Posterior vena cava (tissue), 2 donors: ENCODE measurements around the gene FLOT1. TPM values are rescaled to one million over a fixed set of nuclear protein-coding genes. Genes with fewer than 3 reads are reported as not detected.

Experiments
- DNase-seq: peaks from one replicate; pipeline ENCODE4 v3.0.0-alpha.2; 2020; ENCODE audit warnings: low spot score
- intact Hi-C, 2 donors: fragments of 100-400 bp; cut with DNase I; formaldehyde crosslinking; loops; one replicate each; pipeline versions ENCODE4 v1.14.1 to v1.14.2; 2022 to 2023
- total RNA-seq, 2 donors: library from RNA; stranded (reverse); fragmentation: NEBNext Ultra II Directional; extraction: Animal tissue kit (Norgen Biotek cat#: 25700); gene quantifications; one replicate each; pipeline ENCODE4 v1.2.1, GENCODE V29; 2021
- donor health status: DM: yes; HTN: yes; CAD: no.
- donor health status: DM: yes; HTN: yes; CAD: no.

Gene FLOT1
- total RNA-seq, 2 donors from 2014 or later, result 150 to 167 TPM

- peak; percentile 45 for DNase-seq
- intact Hi-C loops, result loop anchor here in 1 of 2 donors (2.0 kb wide), 1 partner anchor 32 kb away; the partner anchor contains the start of gene TUBB
Measured at GRCh38 chr6:30689022-30689865, 53.2 kb downstream of the FLOT1 start.

GRCh38 chr6:30688569-30688968 lies 53.9 kb downstream of the FLOT1 start:
- peak; percentile 71 for DNase-seq
- intact Hi-C loops, result loop anchor here in 1 of 2 donors (2.0 kb wide), 1 partner anchor 32 kb away; the partner anchor contains the start of gene TUBB

DNA sequence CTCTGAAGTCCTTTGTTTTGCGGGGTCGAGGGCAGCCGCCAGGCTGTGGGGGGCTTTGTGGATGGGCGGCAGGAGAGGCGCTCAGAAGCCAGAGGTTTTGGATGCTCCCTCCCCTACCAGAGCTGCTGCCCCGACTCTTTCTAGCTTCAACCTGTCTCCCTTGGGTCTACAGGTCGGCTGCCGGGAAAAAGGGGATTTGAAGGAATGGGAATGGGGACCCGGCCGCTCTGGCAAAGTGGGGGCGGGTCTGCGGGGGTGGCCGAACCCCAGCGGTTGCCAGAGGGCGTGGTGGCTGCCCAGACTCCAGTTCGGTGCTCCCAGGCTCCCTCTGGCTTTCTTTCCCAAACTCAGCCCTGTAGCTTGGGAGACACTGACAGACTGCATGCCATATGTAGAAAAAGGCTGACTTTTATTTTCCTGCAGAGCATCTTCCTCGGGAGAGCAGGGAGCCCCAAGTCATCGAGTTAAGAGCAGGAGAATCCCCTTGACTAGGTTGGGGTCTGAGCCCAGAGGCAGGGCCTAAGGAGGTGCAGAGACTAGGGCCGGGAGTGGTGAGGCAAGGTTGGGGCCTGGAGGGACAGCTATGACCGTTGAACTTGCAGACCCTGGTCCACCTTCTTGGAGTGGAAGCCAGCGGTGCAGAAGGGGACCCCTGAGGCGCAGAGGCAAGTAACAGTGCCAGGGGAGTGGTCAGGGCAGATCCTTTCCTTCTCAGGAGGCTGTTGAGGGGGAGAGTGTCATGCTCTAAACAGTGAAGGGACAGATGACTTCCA lies 54.6 kb downstream of the FLOT1 start:
- peak; percentile 84 for DNase-seq
- intact Hi-C loops, result loop anchor here in 1 of 2 donors (2.0 kb wide), 1 partner anchor 33 kb away; the partner anchor contains the start of gene TUBB

DNA sequence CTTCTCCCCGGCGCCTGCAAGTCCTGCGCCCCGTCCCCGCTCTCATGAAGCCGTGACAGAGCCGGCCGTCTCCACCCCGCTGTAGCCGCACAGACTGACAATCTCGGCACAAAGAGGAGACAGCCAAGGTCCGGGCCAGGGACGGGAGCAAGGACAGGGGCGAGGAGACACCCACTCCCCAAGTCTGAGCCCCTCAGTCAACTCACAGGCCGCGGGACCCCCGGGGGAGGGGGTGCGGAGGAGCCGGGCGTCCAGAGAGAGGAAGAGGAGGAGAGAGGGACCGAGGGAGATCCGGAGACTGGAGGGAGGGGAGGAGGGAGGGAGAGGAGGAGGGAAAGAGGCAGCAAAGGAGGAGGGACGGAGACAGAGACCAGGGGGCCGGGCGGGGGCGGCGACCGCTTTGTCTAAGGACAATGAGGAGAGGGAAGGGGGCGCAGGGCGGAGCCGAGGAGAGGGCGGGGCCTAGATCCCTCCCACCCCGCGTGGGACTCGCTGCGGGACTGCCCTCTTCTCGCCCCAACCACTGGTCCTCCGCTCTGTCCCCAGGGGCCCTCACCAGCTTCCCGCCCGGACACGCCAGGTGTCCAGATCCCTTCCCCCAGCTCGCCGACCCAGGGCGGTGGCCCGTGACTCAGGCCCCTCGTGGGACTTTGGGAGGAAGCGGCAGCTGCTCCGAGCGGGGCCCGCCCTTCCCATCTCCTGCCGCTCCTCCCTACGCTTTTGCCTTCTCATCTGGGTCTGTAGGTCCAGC lies 55.4 kb downstream of the FLOT1 start:
- DNase-seq, result peak; percentile 99
- intact Hi-C loops, result no loop called here

GRCh38 chr6:30686009-30686907 lies 56.2 kb downstream of the FLOT1 start, which contains the start of gene PPP1R18:
Gene PPP1R18 (minus strand): TSS chr6:30686645. CDS start chr6:30686018, 627 bp downstream.
- DNase-seq, result peak; percentile 97
- intact Hi-C loops, result no loop called here

DNA sequence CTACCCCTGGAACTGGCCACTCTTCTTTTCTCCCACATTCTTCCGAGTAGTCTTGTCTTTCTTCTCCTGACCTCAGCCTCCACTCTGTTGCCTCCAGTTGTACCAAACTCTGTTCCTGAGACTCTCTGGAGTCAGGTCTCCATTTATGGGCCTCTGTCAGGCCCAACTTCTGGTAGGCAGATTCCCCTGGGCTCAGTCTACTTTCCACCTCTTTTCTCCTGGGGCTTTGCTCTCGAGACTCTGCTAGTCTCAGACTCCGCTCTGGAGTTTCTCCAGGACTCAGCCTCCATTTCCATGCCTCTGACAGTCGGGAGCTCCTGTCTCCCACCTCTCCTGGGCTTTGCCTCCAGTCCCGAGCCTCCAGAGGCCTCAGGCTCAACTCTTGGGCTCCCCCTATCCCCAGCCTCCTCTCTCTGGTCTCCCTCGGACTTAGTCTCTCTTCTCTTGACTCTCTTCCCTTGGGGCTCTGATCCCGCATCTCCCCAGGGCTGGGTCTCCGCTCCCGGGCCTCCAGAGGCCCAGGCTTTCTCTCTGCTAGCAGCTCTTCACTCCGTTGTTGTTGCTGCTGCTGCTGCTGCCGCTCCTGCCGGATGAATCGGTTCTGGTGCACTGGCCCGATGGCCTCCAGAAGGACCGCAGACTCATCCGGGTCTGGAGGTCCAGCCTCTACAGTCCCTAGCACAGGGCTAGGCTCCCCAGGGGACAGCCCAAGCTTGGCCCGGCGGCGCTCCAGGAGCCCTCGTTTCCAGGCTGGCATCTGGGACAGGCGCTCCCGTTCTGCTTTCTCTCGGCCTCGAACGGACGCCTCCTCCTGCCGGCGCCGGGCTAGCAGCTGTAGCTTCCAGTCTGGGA lies 57.1 kb downstream of the FLOT1 start:
- peak; percentile 80 for DNase-seq
- intact Hi-C loops, result no loop called here

- intact Hi-C loops, result no loop called here
- DNase-seq, result peak; percentile 88
Measured at GRCh38 chr6:30684386-30685156, 57.9 kb downstream of the FLOT1 start.

- peak; percentile 40 for DNase-seq
- intact Hi-C loops, result loop anchor here in 1 of 2 donors (2.0 kb wide), 1 partner anchor 39 kb away; no protein-coding TSS in a partner anchor
Measured at GRCh38 chr6:30683980-30684338, 58.5 kb downstream of the FLOT1 start.

DNA sequence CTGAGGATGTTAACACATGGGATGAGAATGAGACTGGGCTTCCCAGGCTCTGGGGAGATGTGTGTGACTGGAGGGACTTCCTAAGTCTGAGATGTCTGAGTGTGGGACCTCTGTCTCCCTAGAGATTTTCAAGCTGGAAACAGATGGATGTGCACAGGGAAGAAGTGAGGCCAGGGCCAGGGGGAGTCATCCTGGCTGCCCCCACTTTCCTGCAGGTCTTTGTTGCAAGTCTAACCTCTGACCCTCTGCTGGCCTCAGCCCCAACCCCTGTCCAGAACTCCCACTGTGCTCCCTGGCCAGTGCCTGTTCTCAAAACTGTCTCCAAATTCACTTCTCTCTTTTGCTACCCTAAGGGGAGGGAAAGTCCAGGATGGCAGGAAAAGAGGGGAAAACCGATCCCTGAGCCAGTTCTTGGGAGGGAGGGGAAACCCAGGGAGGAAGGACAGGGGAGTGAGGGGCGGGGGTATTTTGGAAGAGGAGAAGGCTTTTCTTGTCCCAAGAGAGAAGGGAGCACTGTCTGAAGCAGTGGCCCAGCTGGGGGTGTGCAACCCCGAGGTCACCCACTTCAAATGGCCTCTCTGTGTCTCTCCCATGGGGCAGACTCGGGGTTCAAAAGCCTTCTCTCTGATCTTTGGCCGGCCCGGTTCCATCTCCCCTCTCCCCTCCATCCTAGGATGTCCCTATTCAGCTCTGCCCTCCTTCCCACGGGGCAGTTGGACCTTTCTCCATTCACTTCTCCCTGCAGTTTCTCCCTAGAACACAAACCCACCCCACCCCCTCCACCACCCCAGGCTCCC lies 59.1 kb downstream of the FLOT1 start:
- no peak for DNase-seq
- intact Hi-C loops, result loop anchor here in 1 of 2 donors (2.0 kb wide), 1 partner anchor 39 kb away; no protein-coding TSS in a partner anchor

GRCh38 chr6:30682143-30683117 lies 60.1 kb downstream of the FLOT1 start:
- intact Hi-C loops, result loop anchor here in 1 of 2 donors (2.0 kb wide), 1 partner anchor 40 kb away; no protein-coding TSS in a partner anchor
- peak; percentile 96 for DNase-seq

DNA sequence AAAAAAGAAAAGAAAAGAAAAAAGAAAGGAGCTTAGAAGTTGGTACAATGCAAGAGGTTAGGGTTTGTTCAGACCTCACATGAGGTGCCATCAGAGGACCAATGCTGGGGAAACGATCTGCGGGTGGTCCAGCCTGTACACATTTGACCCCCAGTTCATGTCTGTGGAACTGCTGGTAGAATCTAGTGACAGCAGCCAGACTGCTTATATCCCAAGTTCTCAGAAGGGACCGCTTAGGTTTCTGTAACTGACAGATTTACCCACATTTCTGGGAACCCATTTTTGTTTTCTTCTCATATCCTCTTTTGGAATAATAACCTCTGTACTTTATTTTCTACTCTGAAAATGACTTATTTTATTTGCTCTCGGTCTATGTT lies 60.7 kb downstream of the FLOT1 start:
- intact Hi-C loops, result loop anchor here in 1 of 2 donors (2.0 kb wide), 1 partner anchor 41 kb away; no protein-coding TSS in a partner anchor
- DNase-seq, result no peak

DNA sequence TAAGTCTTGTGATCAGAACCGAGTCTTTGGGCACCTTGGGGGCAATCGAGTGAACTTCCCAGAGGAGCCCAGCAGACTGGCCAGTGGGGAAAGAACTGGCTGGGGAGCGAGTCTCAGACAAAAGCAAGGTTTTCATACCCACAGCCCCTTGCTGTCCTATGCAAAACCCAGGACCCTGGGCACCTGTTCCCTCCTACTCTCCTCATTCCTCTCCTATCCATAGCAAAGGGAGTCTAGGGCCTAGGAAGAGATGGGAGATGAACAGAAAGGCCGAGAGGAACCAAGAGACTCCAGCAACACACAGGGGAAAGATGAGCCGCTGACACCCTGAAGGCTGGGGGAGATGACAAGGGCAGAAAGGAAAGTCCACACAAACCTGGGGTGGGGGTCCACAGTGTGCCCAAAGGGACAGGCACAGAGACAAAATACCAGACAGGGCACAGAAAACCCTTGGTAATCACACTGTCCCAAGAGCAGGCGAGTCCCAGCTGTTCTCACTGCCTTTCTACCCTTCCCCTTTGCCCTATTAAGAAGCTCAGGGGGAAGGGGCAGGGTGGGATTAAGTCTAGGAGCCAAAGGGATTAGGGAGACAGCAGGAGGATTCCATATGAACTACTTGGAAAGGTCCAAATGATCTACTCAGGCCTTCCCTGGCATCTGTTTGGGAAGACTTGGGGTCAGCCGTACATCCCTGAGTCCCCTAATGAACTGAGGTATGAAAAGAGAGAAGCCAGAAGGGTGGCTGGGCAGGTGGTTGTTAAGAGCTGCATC lies 62.5 kb downstream of the FLOT1 start:
- no peak for DNase-seq
- intact Hi-C loops, result loop anchor here in 1 of 2 donors (2.0 kb wide), 1 partner anchor 43 kb away; no protein-coding TSS in a partner anchor

DNA sequence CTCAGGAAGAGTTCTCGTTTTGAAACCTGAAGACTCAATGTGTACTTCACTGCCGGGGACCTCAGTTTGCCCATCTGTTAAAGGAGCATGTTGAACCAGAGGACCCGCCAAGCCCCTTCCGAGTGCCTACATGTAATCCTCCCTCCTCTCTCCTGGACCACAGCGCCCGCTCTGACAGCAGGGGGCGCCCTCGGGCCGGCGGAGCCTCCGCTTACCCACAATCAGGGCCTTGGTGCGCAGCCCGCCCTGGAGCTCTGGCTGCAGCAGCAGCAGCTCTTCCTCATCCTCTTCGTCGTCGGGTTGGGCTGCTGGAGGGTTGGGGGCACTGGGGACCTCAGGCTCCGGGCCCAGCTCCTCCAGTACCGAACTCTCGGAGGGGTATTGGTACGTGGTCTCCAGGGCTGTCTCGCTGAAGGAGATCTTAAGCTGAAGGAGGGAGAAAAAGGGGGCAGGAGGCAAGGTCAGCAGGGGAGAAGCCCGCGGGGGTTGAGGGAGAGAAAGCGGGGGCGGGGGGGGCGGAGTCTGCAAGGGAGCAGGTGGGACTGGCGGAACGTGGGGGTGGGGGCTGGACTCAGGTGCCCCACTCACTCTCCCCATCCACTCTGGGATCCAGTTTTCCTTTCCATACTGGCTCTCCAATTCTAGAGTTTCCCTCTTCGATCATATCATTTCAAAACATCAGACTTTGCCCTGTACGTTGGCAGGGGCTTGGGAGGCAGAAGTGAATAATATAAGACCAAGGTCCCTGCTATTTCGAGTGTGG lies 63.3 kb downstream of the FLOT1 start:
- DNase-seq, result peak; percentile 96
- intact Hi-C loops, result loop anchor here in 1 of 2 donors (2.0 kb wide), 1 partner anchor 44 kb away; no protein-coding TSS in a partner anchor
